DOHH2 (cell line): ENCODE data around the gene FAM53B.

Experiments
- H3F3A ChIP-seq: fragments of 200-600 bp; sonication (generic), shearing (Covaris generic); 2 replicates; pipeline ENCODE4 v1.6.0; 2016; ENCODE audit warnings: antibody characterized with exemption, mild to moderate bottlenecking; ENCODE audit not compliant: control insufficient read depth, insufficient read depth
- H3K27ac ChIP-seq: fragments of 200-600 bp; sonication (generic); 2 replicates; pipeline ENCODE4 v1.5.1; 2014; ENCODE audit warnings: low read depth, mild to moderate bottlenecking, low read length, moderate library complexity
- H3K27me3 ChIP-seq: fragments of 200-600 bp; sonication (generic); 2 replicates; pipeline ENCODE4 v1.6.1; 2014; ENCODE audit warnings: mild to moderate bottlenecking, low read length, mixed read lengths; ENCODE audit not compliant: control insufficient read depth
- H3K36me3 ChIP-seq: fragments of 200-600 bp; sonication (generic); 2 replicates; pipeline ENCODE4 v1.6.1; 2014; ENCODE audit warnings: mild to moderate bottlenecking, low read length, moderate library complexity, mixed read lengths; ENCODE audit not compliant: control insufficient read depth
- H3K4me1 ChIP-seq: fragments of 200-600 bp; sonication (generic); 2 replicates; pipeline ENCODE4 v1.6.1; 2014; ENCODE audit warnings: mild to moderate bottlenecking, low read length, mixed read lengths; ENCODE audit not compliant: control insufficient read depth
- H3K4me2 ChIP-seq: fragments of 200-600 bp; sonication (generic); 2 replicates; pipeline ENCODE4 v1.6.0; 2014; ENCODE audit warnings: mild to moderate bottlenecking, low read length, moderate library complexity
- H3K4me3 ChIP-seq: fragments of 200-600 bp; sonication (generic); 2 replicates; pipeline ENCODE4 v1.5.1; 2014; ENCODE audit warnings: mild to moderate bottlenecking, low read length, mixed read lengths
- H3K79me2 ChIP-seq: fragments of 200-600 bp; sonication (generic); 2 replicates; pipeline ENCODE4 v1.6.1; 2014; ENCODE audit warnings: mild to moderate bottlenecking, low read length, mixed read lengths; ENCODE audit not compliant: control insufficient read depth
- H3K9me2 ChIP-seq: fragments of 200-600 bp; sonication (generic); replicated peaks from 2 replicates; pipeline ENCODE4 v1.6.1; 2014; ENCODE audit warnings: mild to moderate bottlenecking, low read length, mixed read lengths; ENCODE audit not compliant: control insufficient read depth
- H3K9me3 ChIP-seq: fragments of 200-600 bp; sonication (generic); 2 replicates; pipeline ENCODE4 v1.6.1; 2014; ENCODE audit warnings: antibody characterized with exemption, low read length, mixed read lengths; ENCODE audit not compliant: control insufficient read depth, insufficient read depth
- H4K20me1 ChIP-seq: fragments of 200-600 bp; sonication (generic); 2 replicates; pipeline ENCODE4 v1.6.0; 2014; ENCODE audit warnings: low read depth, mild to moderate bottlenecking, antibody characterized with exemption, low read length, moderate library complexity; ENCODE audit not compliant: control insufficient read depth, insufficient read depth
- EZH2phosphoT487 ChIP-seq: fragments of 200-600 bp; sonication (generic); IDR thresholded peaks from 2 replicates; pipeline ENCODE4 v1.6.1; 2017; ENCODE audit warnings: borderline replicate concordance, mild to moderate bottlenecking, antibody characterized with exemption, low read length, moderate library complexity, mixed read lengths
- TF ChIP-seq, protein P1 (sequence below): fragments of 200-600 bp; sonication (generic); IDR thresholded peaks from one replicate; pipeline ENCODE4 v1.5.1; 2014; ENCODE audit warnings: antibody characterized with exemption, mild to moderate bottlenecking, low read depth, low read length; ENCODE audit not compliant: poor library complexity, severe bottlenecking

FAM53B gene

GRCh38 chr10:124645467-124646095, 98.6 kb downstream of the FAM53B start:
- Histone ChIP-seq H3F3A (no peaks in the 10 kb centered on the region), H4K20me1 (peaks cover 7% of the 10 kb centered on the region; the same call in 1 of the 2 replicates), H3K4me3 (no peak overlapping the region), H3K4me1 (peaks cover 50% of the 10 kb centered on the region), H3K27ac (no peak overlapping the region), H3K4me2 (no peak overlapping the region), H3K36me3 (peaks cover 12% of the 10 kb centered on the region), H3K79me2 (peaks cover 72% of the 10 kb centered on the region), H3K9me2 (no peaks in the 10 kb centered on the region), H3K9me3 (no peaks in the 10 kb centered on the region), H3K27me3 (no peaks in the 10 kb centered on the region)
- no peak for TF ChIP-seq EZH2phosphoT487
- TF ChIP-seq, protein P1, sequence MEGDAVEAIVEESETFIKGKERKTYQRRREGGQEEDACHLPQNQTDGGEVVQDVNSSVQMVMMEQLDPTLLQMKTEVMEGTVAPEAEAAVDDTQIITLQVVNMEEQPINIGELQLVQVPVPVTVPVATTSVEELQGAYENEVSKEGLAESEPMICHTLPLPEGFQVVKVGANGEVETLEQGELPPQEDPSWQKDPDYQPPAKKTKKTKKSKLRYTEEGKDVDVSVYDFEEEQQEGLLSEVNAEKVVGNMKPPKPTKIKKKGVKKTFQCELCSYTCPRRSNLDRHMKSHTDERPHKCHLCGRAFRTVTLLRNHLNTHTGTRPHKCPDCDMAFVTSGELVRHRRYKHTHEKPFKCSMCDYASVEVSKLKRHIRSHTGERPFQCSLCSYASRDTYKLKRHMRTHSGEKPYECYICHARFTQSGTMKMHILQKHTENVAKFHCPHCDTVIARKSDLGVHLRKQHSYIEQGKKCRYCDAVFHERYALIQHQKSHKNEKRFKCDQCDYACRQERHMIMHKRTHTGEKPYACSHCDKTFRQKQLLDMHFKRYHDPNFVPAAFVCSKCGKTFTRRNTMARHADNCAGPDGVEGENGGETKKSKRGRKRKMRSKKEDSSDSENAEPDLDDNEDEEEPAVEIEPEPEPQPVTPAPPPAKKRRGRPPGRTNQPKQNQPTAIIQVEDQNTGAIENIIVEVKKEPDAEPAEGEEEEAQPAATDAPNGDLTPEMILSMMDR: no peak

DNA sequence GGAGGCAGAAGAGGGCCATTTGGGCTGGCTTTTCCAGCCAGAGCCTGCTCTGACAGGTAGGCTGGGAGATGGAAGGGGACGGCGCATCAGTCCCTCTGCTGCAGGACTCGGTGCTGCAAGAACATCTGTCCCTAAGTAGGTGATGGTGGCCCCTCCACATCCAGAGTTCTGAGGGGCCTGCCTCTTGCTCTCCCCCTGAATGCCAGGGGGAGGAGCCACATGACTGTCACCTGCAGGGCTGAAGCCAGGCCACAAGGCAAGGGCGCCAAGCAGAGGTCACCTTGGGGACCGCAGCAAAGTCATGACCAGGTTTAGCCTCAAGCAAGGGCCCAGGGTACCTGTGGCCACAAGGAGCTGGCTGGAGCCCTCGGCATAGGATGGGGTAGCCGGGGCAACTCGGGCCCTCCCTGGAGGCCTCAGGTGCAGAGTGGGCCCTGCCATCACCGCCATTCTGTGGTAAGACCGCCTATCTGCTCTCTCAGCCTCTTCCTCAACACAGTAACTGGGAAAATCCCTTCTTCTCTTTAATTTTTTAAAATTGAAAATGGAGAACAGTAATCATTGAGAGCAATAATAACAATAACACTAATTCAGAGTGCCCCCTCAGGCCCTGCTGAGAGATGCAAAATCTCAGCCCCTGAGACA, 99.3 kb downstream of the FAM53B start:
- Histone ChIP-seq H3K4me3 (no peak overlapping the region), H3K36me3 (peaks cover 18% of the 10 kb centered on the region), H3K4me1 (peaks cover 51% of the 10 kb centered on the region), H3K4me2 (no peak overlapping the region), H3K9me2 (no peaks in the 10 kb centered on the region), H3F3A (no peaks in the 10 kb centered on the region), H3K27ac (no peak overlapping the region), H3K79me2 (peaks cover 78% of the 10 kb centered on the region), H3K9me3 (no peaks in the 10 kb centered on the region), H4K20me1 (0 out of 2 replicates have a peak, but pooled peaks cover 7% of the 10 kb centered on the region), H3K27me3 (no peaks in the 10 kb centered on the region)
- TF ChIP-seq, protein P1: peak; percentile 27
- TF ChIP-seq EZH2phosphoT487: no peak

DNA sequence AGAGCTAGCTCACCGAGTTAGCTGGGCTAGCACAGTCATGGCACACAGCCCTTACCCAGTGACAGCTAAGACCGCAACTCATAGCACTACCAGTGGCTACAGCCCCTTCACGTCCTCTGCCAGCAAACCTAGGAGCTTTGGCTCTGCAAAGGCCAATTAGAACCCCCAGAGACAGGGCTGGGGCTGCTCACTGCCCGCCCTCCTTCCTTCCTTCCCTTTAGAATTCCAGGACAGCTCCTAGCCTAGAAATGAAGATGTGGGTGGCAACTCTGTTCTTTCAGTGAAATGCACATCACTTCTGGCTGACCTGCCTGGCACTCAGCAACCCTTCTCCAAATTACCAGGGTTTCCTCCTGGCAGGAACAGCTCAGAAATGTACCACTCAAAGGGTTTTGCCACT, 99.9 kb downstream of the FAM53B start:
- Histone ChIP-seq H3K9me3 (no peaks in the 10 kb centered on the region), H3K4me1 (peaks cover 46% of the 10 kb centered on the region), H3K27ac (no peak overlapping the region), H3K9me2 (no peaks in the 10 kb centered on the region), H3K4me3 (no peak overlapping the region), H4K20me1 (0 out of 2 replicates have a peak, but pooled peaks cover 7% of the 10 kb centered on the region), H3K79me2 (peaks cover 76% of the 10 kb centered on the region), H3F3A (no peaks in the 10 kb centered on the region), H3K4me2 (no peak overlapping the region), H3K27me3 (no peaks in the 10 kb centered on the region), H3K36me3 (peaks cover 18% of the 10 kb centered on the region)
- no peak for TF ChIP-seq EZH2phosphoT487
- TF ChIP-seq, protein P1: no peak
